Testis (tissue), 3 donors: Measurements from ENCODE around the gene HBEGF. TPM values are rescaled to one million over a fixed set of nuclear protein-coding genes. Genes with fewer than 3 reads are reported as not detected.

Experiments used
- DNase-seq: peaks from one replicate; pipeline ENCODE4 v3.0.0-alpha.2; 2019
- H3K27ac ChIP-seq, 2 donors: fragments of 200-600 bp; sonication (generic); one replicate each; pipeline ENCODE4 v1.5.1; 2019
- H3K27me3 ChIP-seq: fragments of 200-600 bp; sonication (generic); one replicate; pipeline ENCODE4 v1.5.1; 2019
- H3K36me3 ChIP-seq: fragments of 200-600 bp; sonication (generic); one replicate; pipeline ENCODE4 v1.5.1; 2017; ENCODE audit warnings: low read depth; ENCODE audit errors: missing control alignments
- H3K4me1 ChIP-seq: fragments of 200-600 bp; sonication (generic); one replicate; pipeline ENCODE4 v1.5.1; 2019
- H3K4me3 ChIP-seq, 2 donors: fragments of 200-600 bp; sonication (generic); one replicate each; pipeline ENCODE4 v1.5.1; 2017 to 2019
- H3K9me3 ChIP-seq: fragments of 200-600 bp; sonication (generic); one replicate; pipeline ENCODE4 v1.5.1; 2017
- CTCF ChIP-seq, 3 experiments: fragments of 450-650 bp in 2 of 3; fragments of 200-600 bp in 1 of 3; sonication (generic) in 1 of 3; IDR thresholded peaks; one replicate each; pipeline ENCODE4 v1.5.1; 2016 to 2019; ENCODE audit warnings: antibody characterized with exemption in 3 of 3, mild to moderate bottlenecking in 2 of 3, moderate library complexity in 1 of 3
- POLR2A ChIP-seq: fragments of 450-650 bp; IDR thresholded peaks from one replicate; pipeline ENCODE4 v1.6.1; 2017; ENCODE audit warnings: antibody characterized with exemption, mild to moderate bottlenecking, moderate library complexity
- WGBS, 2 donors: methylation state at CpG; one replicate each; pipeline ENCODE4 v1.1.5; 2018; 5-methylcytosine and 5-hydroxymethylcytosine counted together
- intact Hi-C: fragments of 100-400 bp; cut with DNase I; formaldehyde crosslinking; loops from one replicate; pipeline ENCODE4 v1.15.1; 2023; ENCODE audit warnings: low total_unique reads
- polyA plus RNA-seq: library from polyadenylated mRNA; stranded (reverse); fragments of 350-450 nt; fragmentation: Illumina TruSeq; extraction: RNeasy Lipid Tissue Mini Kit (QIAGEN cat#74804); gene quantifications from one replicate; pipeline ENCODE4 v1.2.3, GENCODE V29; 2014; ENCODE audit warnings: low read depth, low replicate concordance; ENCODE audit not compliant: insufficient read depth
- total RNA-seq, 2 donors: library from RNA; depleted of rRNA; stranded (reverse); fragments of >200 nt; gene quantifications; one replicate each; pipeline ENCODE4 v1.2.3, GENCODE V29; 2016

Gene HBEGF
- total and polyA plus RNA-seq, 3 donors from 2014 or later: 8.2 to 23.9 (median 23.2) TPM

- intact Hi-C loops: no loop called here
- 94% methylated on average over 2 of the region's 2 CpGs; no CpG with 5 or more reads in 1 of the 2 donors for WGBS, 2 donors
These were observed 13.7 kb upstream of the HBEGF start, which contains the start of gene SLC4A9 for GRCh38 chr5:140360101-140360500. Gene SLC4A9 (plus strand): TSS chr5:140360194. CDS start chr5:140360237, 43 bp downstream.

GRCh38 chr5:140358738-140359310, 12.4 kb upstream of the HBEGF start:
- no peak overlapping the region for H3K4me3 ChIP-seq
- no peaks in the 10 kb centered on the region for H3K4me1 ChIP-seq
- 65 to 68% methylated on average over 4 of the region's 4 CpGs for WGBS, 2 donors
- TF ChIP-seq POLR2A (no peak), CTCF (IDR thresholded peaks at IDR 0.05) (peak; percentile 17 to 29 (median 26))
- intact Hi-C loops: no loop called here
- H3K27me3 ChIP-seq: no peaks in the 10 kb centered on the region
- H3K36me3 ChIP-seq: no peaks in the 10 kb centered on the region
- no peak overlapping the region for H3K27ac ChIP-seq
- no peak for DNase-seq
- H3K9me3 ChIP-seq: no peaks in the 10 kb centered on the region

More at GRCh38 chr5:140360101-140360500, 13.7 kb upstream of the HBEGF start, which contains the start of gene SLC4A9:
- H3K27me3 ChIP-seq: no peaks in the 10 kb centered on the region
- no peak for DNase-seq
- no peak within 1 kb of the TSS for H3K27ac ChIP-seq
- TF ChIP-seq POLR2A (no peak), CTCF (IDR thresholded peaks at IDR 0.05) (no peak)
- no peaks in the 10 kb centered on the region for H3K4me1 ChIP-seq
- H3K36me3 ChIP-seq: no peaks in the 10 kb centered on the region
- H3K9me3 ChIP-seq: no peaks in the 10 kb centered on the region
- no peak within 1 kb of the TSS for H3K4me3 ChIP-seq

GRCh38 chr5:140357726-140358093, 11.3 kb upstream of the HBEGF start:
- Histone ChIP-seq H3K4me1 (no peaks in the 10 kb centered on the region), H3K4me3 (no peak overlapping the region), H3K36me3 (no peaks in the 10 kb centered on the region), H3K9me3 (no peaks in the 10 kb centered on the region), H3K27ac (no peak overlapping the region), H3K27me3 (no peaks in the 10 kb centered on the region)
- 1% methylated on average over 18 of the region's 18 CpGs for WGBS, 2 donors
- intact Hi-C loops: no loop called here
- peak; percentile 90 for DNase-seq
- TF ChIP-seq CTCF (IDR thresholded peaks at IDR 0.05): peak; percentile 80 to 82 (median 82)
- TF ChIP-seq POLR2A: no peak

- Histone ChIP-seq H3K9me3 (no peaks in the 10 kb centered on the region), H3K4me1 (no peaks in the 10 kb centered on the region), H3K36me3 (no peaks in the 10 kb centered on the region), H3K4me3 (no peak overlapping the region), H3K27ac (no peak overlapping the region), H3K27me3 (no peaks in the 10 kb centered on the region)
- 29 to 32% methylated on average over 10 of the region's 10 CpGs for WGBS, 2 donors
- DNase-seq: no peak
- intact Hi-C loops: no loop called here
- TF ChIP-seq POLR2A (no peak), CTCF (IDR thresholded peaks at IDR 0.05) (no peak)
These were observed 10.7 kb upstream of the HBEGF start for GRCh38 chr5:140356853-140357725.
